Liver (tissue), 9 donors: ENCODE measurements around the gene MAGI1. TPM values are rescaled to one million over a fixed set of nuclear protein-coding genes. Genes with fewer than 3 reads are reported as not detected.

Experiments
- DNase-seq: peaks from one replicate; pipeline ENCODE4 v3.0.0-alpha.2; 2017; ENCODE audit warnings: low spot score
- H3K27ac ChIP-seq, 2 donors: one replicate each; pipeline ENCODE4 v1.7.0; 2013; ENCODE audit warnings: inconsistent platforms in 2 of 2, low read length in 2 of 2, control low read depth in 1 of 2, low read depth in 1 of 2, mild to moderate bottlenecking in 1 of 2
- H3K27me3 ChIP-seq, 4 donors: one replicate each; pipeline versions ENCODE4 v1.6.1 to v1.7.0; 2013; ENCODE audit warnings: low read length in 3 of 4, inconsistent platforms in 1 of 4, mild to moderate bottlenecking in 1 of 4, moderate library complexity in 1 of 4; ENCODE audit not compliant: control insufficient read depth in 4 of 4, insufficient read depth in 4 of 4
- H3K36me3 ChIP-seq, 4 donors: one replicate each; pipeline versions ENCODE4 v1.6.1 to v1.7.0; 2013; ENCODE audit warnings: low read length in 3 of 4, mild to moderate bottlenecking in 3 of 4, low read depth in 1 of 4, moderate library complexity in 1 of 4; ENCODE audit not compliant: control insufficient read depth in 4 of 4, insufficient read depth in 3 of 4
- H3K4me1 ChIP-seq, 4 donors: one replicate each; pipeline versions ENCODE4 v1.6.1 to v1.7.0; 2013; ENCODE audit warnings: low read length in 3 of 4, mild to moderate bottlenecking in 3 of 4, moderate library complexity in 1 of 4; ENCODE audit not compliant: control insufficient read depth in 4 of 4, insufficient read depth in 4 of 4
- H3K4me3 ChIP-seq, 3 donors: one replicate each; pipeline versions ENCODE4 v1.6.1 to v1.7.0; 2013; ENCODE audit warnings: low read length in 3 of 3, control low read depth in 1 of 3, low read depth in 1 of 3, mild to moderate bottlenecking in 1 of 3
- H3K9ac ChIP-seq, 2 donors: one replicate each; pipeline ENCODE4 v1.7.0; 2013; ENCODE audit warnings: low read length in 2 of 2, mild to moderate bottlenecking in 2 of 2, moderate library complexity in 2 of 2, control low read depth in 1 of 2, low read depth in 1 of 2
- H3K9me3 ChIP-seq, 4 donors: one replicate each; pipeline versions ENCODE4 v1.6.1 to v1.7.0; 2013; ENCODE audit warnings: low read length in 3 of 4; ENCODE audit not compliant: control insufficient read depth in 4 of 4
- ATF3 ChIP-seq: IDR thresholded peaks from 2 replicates; pipeline ENCODE4 v1.6.1; 2016; ENCODE audit warnings: antibody characterized with exemption
- CTCF ChIP-seq: fragments of 150-350 bp; IDR thresholded peaks from 2 replicates; pipeline ENCODE4 v1.5.1; 2017; ENCODE audit warnings: improper control_type of control experiment, low read depth, low read length; ENCODE audit not compliant: missing input control
- EGR1 ChIP-seq, 2 donors: IDR thresholded peaks; 2 replicates each; pipeline ENCODE4 v1.6.1; 2016 to 2018; ENCODE audit warnings: antibody characterized with exemption in 2 of 2, low read depth in 2 of 2
- FOXA1 ChIP-seq: IDR thresholded peaks from 2 replicates; pipeline ENCODE4 v1.6.1; 2016; ENCODE audit warnings: antibody characterized with exemption
- FOXA2 ChIP-seq: IDR thresholded peaks from 2 replicates; pipeline ENCODE4 v1.6.1; 2016; ENCODE audit warnings: antibody characterized with exemption
- GABPA ChIP-seq, 2 donors: IDR thresholded peaks in 1 of 2; conservative IDR thresholded peaks in 1 of 2; 2 replicates each; pipeline ENCODE4 v1.6.1; 2016; ENCODE audit warnings: antibody characterized with exemption in 2 of 2, mild to moderate bottlenecking in 1 of 2, moderate library complexity in 1 of 2
- HNF4A ChIP-seq, 2 donors: conservative IDR thresholded peaks; 2 replicates each; pipeline ENCODE4 v1.6.1; 2016; ENCODE audit warnings: antibody characterized with exemption in 2 of 2, mild to moderate bottlenecking in 2 of 2
- HNF4G ChIP-seq: IDR thresholded peaks from 2 replicates; pipeline ENCODE4 v1.6.1; 2016; ENCODE audit warnings: antibody characterized with exemption
- JUND ChIP-seq, 2 donors: IDR thresholded peaks; 2 replicates each; pipeline ENCODE4 v1.6.1; 2016; ENCODE audit warnings: antibody characterized with exemption in 2 of 2
- MAX ChIP-seq: IDR thresholded peaks from 2 replicates; pipeline ENCODE4 v1.6.1; 2016; ENCODE audit warnings: antibody characterized with exemption
- NR2F2 ChIP-seq: IDR thresholded peaks from 2 replicates; pipeline ENCODE4 v1.6.1; 2016; ENCODE audit warnings: antibody characterized with exemption
- RAD21 ChIP-seq, 2 donors: IDR thresholded peaks; 2 replicates each; pipeline ENCODE4 v1.6.1; 2016; ENCODE audit warnings: antibody characterized with exemption in 2 of 2, mild to moderate bottlenecking in 2 of 2
- REST ChIP-seq: IDR thresholded peaks from 2 replicates; pipeline ENCODE4 v1.6.1; 2016; ENCODE audit warnings: antibody characterized with exemption, mild to moderate bottlenecking
- RXRA ChIP-seq, 2 donors: IDR thresholded peaks; 2 replicates each; pipeline ENCODE4 v1.6.1; 2017 to 2018; ENCODE audit warnings: antibody characterized with exemption in 2 of 2, mild to moderate bottlenecking in 1 of 2
- SP1 ChIP-seq: IDR thresholded peaks from 2 replicates; pipeline ENCODE4 v1.6.1; 2018; ENCODE audit warnings: antibody characterized with exemption, mild to moderate bottlenecking
- TAF1 ChIP-seq: conservative IDR thresholded peaks from 2 replicates; pipeline ENCODE4 v1.6.1; 2016; ENCODE audit warnings: antibody characterized with exemption, mild to moderate bottlenecking
- YY1 ChIP-seq: IDR thresholded peaks from 2 replicates; pipeline ENCODE4 v1.6.1; 2016; ENCODE audit warnings: antibody characterized with exemption, mild to moderate bottlenecking
- ZBTB33 ChIP-seq: IDR thresholded peaks from 2 replicates; pipeline ENCODE4 v1.6.1; 2016; ENCODE audit warnings: antibody characterized with exemption
- WGBS: extraction: QIAGEN DNeasy Blood & Tissue Kit; methylation state at CpG from one replicate; pipeline ENCODE4 v1.1.7; 2013; 5-methylcytosine and 5-hydroxymethylcytosine counted together
- polyA plus RNA-seq, 2 donors: library from polyadenylated mRNA; stranded (reverse) in 1 of 2; unstranded in 1 of 2; fragments of 200-250 nt in 1 of 2; fragments of >200 nt in 1 of 2; fragmentation: Nextera tagmentation in 1 of 2; extraction: Ambion mirVana in 1 of 2; gene quantifications; one replicate each; pipeline versions ENCODE4 v1.2.1 to v1.2.3, GENCODE V29; 2013 to 2015
- total RNA-seq, 2 donors: library from RNA; depleted of rRNA; stranded (reverse); fragments of >200 nt; gene quantifications; one replicate each; pipeline ENCODE4 v1.2.3, GENCODE V29; 2014
- donor health status: healthy.
- donor health status: healthy.
- donor health status: healthy.
- donor health status: healthy.
- donor health status: healthy.

Gene MAGI1
- total and polyA plus RNA-seq, 4 donors = 9.6 to 68.8 (median 14.0) TPM

- H3K9me3 ChIP-seq = no peaks in the 10 kb centered on the region
- WGBS = 22% methylated on average over 10 of the region's 10 CpGs
- H3K27me3 ChIP-seq = no peaks in the 10 kb centered on the region
- peaks cover 10 to 51% (median 34%) of the 10 kb centered on the region in 4 donors for H3K4me1 ChIP-seq
- no peaks in the 10 kb centered on the region for H3K36me3 ChIP-seq
- peak overlapping the region; percentile 84 for H3K27ac ChIP-seq
- DNase-seq = no peak
- peak overlapping the region in 1 of 3 donors; percentile 1 for H3K4me3 ChIP-seq
- peak overlapping the region; percentile 28 to 38 for H3K9ac ChIP-seq
- no peak for TF ChIP-seq REST
- TF ChIP-seq EGR1 (IDR thresholded peaks at IDR 0.05; ENCODE audit: low read depth in 2 of 2) = no peak
- no peak for TF ChIP-seq HNF4G
- TF ChIP-seq TAF1 = no peak
- TF ChIP-seq GABPA (IDR thresholded peaks at IDR 0.05 in 1 of 2, conservative IDR thresholded peaks at IDR 0.05 in 1 of 2) = no peak
- TF ChIP-seq ATF3 = no peak
- peak; percentile 39 for TF ChIP-seq YY1
- TF ChIP-seq NR2F2 = no peak
- TF ChIP-seq HNF4A (conservative IDR thresholded peaks at IDR 0.05) = peak in 1 of 2 donors; percentile 17
- TF ChIP-seq JUND (IDR thresholded peaks at IDR 0.05) = peak in 1 of 2 donors; percentile 6
- no peak for TF ChIP-seq CTCF
- TF ChIP-seq RAD21 (IDR thresholded peaks at IDR 0.05) = peak; percentile 40 to 42
- no peak for TF ChIP-seq FOXA1
- TF ChIP-seq SP1 = no peak
- no peak for TF ChIP-seq ZBTB33
- TF ChIP-seq FOXA2 = peak; percentile 52
- peak; percentile 10 for TF ChIP-seq MAX
- no peak for TF ChIP-seq RXRA (IDR thresholded peaks at IDR 0.05)
Observed at GRCh38 chr3:65955792-65956477, 82.8 kb downstream of the MAGI1 start.
